H1 (cell line): Measurements from ENCODE around the gene CIB2.

ENCODE experiments used
- ATF3 ChIP-seq: IDR thresholded peaks from 2 replicates; pipeline ENCODE4 v1.6.1; 2011; ENCODE audit warnings: low read depth, mild to moderate bottlenecking, low read length; ENCODE audit not compliant: insufficient read depth
- BCL11A ChIP-seq, 2 experiments: IDR thresholded peaks; one replicate each; pipeline ENCODE4 v1.6.1; 2011; ENCODE audit warnings: low read depth in 2 of 2, low read length in 2 of 2, mild to moderate bottlenecking in 2 of 2
- CBX8 ChIP-seq: fragments of 300-800, 300-1000 bp; sonication (generic); IDR thresholded peaks from 2 replicates; pipeline ENCODE4 v1.7.1; 2016; ENCODE audit warnings: low read depth, low read length, borderline replicate concordance
- CHD7 ChIP-seq: fragments of 300-600 bp; sonication (generic); IDR thresholded peaks from 2 replicates; pipeline ENCODE4 v1.7.1; 2012; ENCODE audit warnings: low read length, moderate library complexity, mild to moderate bottlenecking, inconsistent platforms; ENCODE audit not compliant: insufficient replicate concordance
- EP300 ChIP-seq, 2 experiments: IDR thresholded peaks; 1 replicate in 1 of 2; 2 replicates in 1 of 2; pipeline ENCODE4 v1.6.1; 2011 to 2012; ENCODE audit warnings: low read depth in 2 of 2, low read length in 2 of 2, mild to moderate bottlenecking in 2 of 2, borderline replicate concordance in 1 of 2, inconsistent platforms in 1 of 2, moderate library complexity in 1 of 2
- FOSL1 ChIP-seq: IDR thresholded peaks from 2 replicates; pipeline ENCODE4 v1.6.1; 2011; ENCODE audit warnings: mild to moderate bottlenecking, low read depth, low read length, moderate library complexity; ENCODE audit not compliant: insufficient read depth
- KDM1A ChIP-seq: fragments of 200-600, 300-600 bp; sonication (generic); IDR thresholded peaks from 2 replicates; pipeline ENCODE4 v1.7.1; 2016; ENCODE audit warnings: mild to moderate bottlenecking, low read length, borderline replicate concordance
- POLR2A ChIP-seq, 2 experiments: IDR thresholded peaks; 1 replicate in 1 of 2; 2 replicates in 1 of 2; pipeline ENCODE4 v1.6.1; 2011; ENCODE audit warnings: low read depth in 2 of 2, low read length in 2 of 2, mild to moderate bottlenecking in 2 of 2; ENCODE audit errors: control extremely low read depth in 1 of 2
- RFX5 ChIP-seq: IDR thresholded peaks from 2 replicates; pipeline ENCODE4 v1.6.1; 2011; ENCODE audit warnings: low read depth, low read length, improper control_type of control experiment, borderline replicate concordance
- SP1 ChIP-seq: IDR thresholded peaks from 2 replicates; pipeline ENCODE4 v1.6.1; 2011; ENCODE audit warnings: low read depth, low read length
- TAF1 ChIP-seq: IDR thresholded peaks from 2 replicates; pipeline ENCODE4 v1.6.1; 2011; ENCODE audit warnings: mild to moderate bottlenecking, low read depth, low read length
- TEAD4 ChIP-seq: IDR thresholded peaks from 2 replicates; pipeline ENCODE4 v1.6.1; 2012; ENCODE audit warnings: low read depth, low read length, inconsistent platforms, mixed read lengths
- ZNF274 ChIP-seq: IDR thresholded peaks from 2 replicates; pipeline ENCODE4 v1.7.0; 2012; ENCODE audit warnings: low read length, borderline replicate concordance; ENCODE audit errors: extremely low read depth
- TF ChIP-seq, protein P1 (sequence below), 3 experiments: IDR thresholded peaks; 1 replicate in 2 of 3; 2 replicates in 1 of 3; pipeline versions ENCODE4 v1.5.1 to v1.6.1; 2011; ENCODE audit warnings: low read length in 3 of 3, mild to moderate bottlenecking in 3 of 3, inconsistent platforms in 2 of 3, low read depth in 1 of 3, moderate library complexity in 1 of 3; ENCODE audit not compliant: insufficient read depth in 1 of 3; ENCODE audit errors: control extremely low read depth in 1 of 3

DNA sequence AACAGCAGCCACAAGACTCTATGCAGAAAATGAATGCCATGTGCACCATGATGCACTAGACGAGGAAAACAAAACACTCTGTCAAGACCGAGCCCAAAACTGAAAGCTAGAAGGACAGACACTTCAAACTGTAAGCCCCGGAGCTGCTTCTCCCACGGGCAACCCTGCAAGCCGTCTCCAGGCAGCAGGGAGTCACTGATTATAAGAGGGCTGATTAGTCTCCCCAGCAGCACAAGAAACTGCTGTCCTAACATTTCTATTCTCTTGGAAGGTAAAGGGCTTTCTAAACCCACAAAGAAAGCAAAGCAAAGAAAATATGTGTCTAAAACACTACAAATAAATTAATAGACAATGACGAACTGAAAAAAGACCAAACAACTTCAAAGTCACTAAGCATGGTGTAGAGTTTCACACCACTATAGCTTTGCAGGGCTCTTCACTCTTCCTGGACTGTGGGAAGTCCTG, 69.2 kb downstream of the CIB2 start:
- TF ChIP-seq, protein P1, sequence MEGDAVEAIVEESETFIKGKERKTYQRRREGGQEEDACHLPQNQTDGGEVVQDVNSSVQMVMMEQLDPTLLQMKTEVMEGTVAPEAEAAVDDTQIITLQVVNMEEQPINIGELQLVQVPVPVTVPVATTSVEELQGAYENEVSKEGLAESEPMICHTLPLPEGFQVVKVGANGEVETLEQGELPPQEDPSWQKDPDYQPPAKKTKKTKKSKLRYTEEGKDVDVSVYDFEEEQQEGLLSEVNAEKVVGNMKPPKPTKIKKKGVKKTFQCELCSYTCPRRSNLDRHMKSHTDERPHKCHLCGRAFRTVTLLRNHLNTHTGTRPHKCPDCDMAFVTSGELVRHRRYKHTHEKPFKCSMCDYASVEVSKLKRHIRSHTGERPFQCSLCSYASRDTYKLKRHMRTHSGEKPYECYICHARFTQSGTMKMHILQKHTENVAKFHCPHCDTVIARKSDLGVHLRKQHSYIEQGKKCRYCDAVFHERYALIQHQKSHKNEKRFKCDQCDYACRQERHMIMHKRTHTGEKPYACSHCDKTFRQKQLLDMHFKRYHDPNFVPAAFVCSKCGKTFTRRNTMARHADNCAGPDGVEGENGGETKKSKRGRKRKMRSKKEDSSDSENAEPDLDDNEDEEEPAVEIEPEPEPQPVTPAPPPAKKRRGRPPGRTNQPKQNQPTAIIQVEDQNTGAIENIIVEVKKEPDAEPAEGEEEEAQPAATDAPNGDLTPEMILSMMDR (IDR thresholded peaks at IDR 0.05; ENCODE audit: control extremely low read depth in 1 of 3, insufficient read depth in 1 of 3, low read depth in 1 of 3, low read length in 3 of 3) = no peak
- TF ChIP-seq RFX5 (no peak), FOSL1 (no peak), TEAD4 (no peak), TAF1 (no peak), SP1 (no peak), ZNF274 (no peak), ATF3 (no peak), EP300 (IDR thresholded peaks at IDR 0.05; ENCODE audit: borderline replicate concordance in 1 of 2, low read depth in 2 of 2, low read length in 2 of 2) (no peak), KDM1A (no peak), BCL11A (IDR thresholded peaks at IDR 0.05; ENCODE audit: low read depth in 2 of 2, low read length in 2 of 2) (no peak), POLR2A (IDR thresholded peaks at IDR 0.05; ENCODE audit: control extremely low read depth in 1 of 2, low read depth in 2 of 2, low read length in 2 of 2) (no peak), CHD7 (no peak), CBX8 (no peak)
